GM21737 (cell line): ENCODE data around the gene KCNIP2.
A peak's percentile ranks its signal among the peaks of the same experiment; 100 is the strongest.

Experiments used
- ATAC-seq: cut with Tn5 transposase; IDR thresholded peaks from one replicate; pipeline ENCODE4 v1.9.1; 2021; ENCODE audit warnings: mild to moderate bottlenecking, moderate library complexity; ENCODE audit not compliant: unreplicated experiment

The KCNIP2 gene

DNA sequence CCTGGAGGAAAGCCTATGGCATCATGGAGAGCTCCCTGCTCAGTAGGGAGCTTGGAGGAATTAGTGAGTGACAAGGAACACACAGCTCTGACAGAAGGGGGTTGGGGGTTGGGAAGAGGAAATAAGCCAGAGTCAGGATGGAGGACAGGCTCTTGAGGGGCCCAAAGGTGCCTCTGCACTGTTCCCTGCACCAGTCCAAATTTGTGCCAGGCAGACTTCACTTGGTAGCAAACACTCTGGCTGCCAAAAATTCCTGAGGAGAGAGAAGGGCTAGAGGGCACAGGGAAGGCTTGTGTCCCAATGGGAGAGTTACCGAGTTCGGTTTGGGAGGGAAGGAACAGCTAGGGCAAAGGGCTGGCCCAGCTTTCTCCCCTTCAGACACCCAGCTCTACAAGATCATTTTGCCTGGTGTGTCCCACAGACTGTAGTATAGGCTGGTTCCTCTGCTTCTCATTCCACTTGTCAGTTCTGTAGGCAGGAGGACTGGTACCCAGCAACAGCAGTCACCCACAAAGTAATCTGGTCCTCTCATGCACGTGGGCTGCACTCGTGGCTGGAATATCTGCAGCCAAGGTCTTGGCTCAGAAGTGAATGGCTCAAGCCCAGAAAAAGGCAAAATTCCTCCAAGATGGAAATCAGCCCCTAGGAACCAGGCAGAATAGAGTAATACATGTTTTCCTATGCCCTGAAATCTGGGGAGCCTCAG is 8.0 kb upstream of the KCNIP2 start:
- ATAC-seq, result no peak

DNA sequence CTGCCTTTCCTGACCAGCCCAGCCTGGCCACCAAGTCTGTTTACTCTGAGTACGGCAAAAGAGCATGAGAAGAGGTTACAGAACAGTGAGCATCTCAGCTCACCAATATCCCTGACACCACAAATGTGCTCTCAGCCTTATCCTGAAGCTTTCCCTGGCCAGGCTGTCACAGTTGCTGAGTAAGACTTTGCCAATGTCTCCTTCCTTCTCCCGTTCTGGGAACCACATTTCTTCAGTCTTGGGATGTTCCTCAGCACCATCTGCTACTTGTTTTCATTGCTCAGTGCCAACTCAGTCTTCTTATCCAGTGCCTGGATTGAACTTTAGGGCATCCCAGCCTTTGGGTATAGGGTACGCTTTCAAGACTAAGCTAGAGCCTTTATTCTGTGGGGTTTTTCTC is 7.1 kb upstream of the KCNIP2 start:
- no peak for ATAC-seq

DNA sequence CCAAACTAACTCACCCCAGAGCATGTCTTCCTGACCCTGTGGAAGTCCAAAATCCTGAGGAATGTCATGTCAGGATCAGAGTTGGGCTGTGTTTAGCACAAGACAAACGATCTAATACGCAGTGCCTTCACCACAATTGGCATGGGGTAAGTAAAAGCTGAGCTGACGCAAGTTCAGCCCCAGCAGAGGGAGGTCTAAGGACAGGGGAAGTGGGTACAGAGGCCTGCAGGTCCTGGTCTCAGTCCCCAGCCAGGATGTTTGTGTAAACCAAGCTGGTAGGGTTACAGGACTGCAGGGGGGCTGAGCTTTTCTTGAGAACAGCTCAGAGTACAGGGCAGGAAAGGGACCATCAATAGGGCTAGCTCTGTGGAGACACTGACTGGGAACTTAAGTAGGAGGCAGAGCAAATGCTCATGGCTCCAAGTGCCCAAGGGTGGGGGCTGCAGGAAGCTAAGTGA is 5.3 kb upstream of the KCNIP2 start:
- no peak for ATAC-seq

DNA sequence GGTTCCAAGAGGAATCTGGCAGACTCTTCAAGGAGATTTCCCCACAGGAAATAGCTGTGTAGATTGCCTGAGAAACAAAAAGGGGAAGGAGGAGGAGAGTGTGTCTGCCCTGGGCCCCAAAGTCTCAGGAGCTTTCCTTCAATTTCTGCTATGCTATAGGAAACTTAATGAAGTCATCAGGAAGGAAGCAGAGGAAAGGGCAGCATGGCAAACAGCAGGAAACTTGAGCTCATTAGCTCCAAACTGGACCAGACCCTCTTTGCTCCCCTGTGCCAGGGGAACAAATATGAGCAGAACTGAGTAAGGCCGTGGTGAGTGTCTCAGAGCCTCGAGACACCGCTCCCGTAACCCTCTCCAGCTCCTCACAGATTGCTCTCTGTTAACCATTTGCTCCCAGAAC is 4.8 kb upstream of the KCNIP2 start:
- ATAC-seq, result no peak

DNA sequence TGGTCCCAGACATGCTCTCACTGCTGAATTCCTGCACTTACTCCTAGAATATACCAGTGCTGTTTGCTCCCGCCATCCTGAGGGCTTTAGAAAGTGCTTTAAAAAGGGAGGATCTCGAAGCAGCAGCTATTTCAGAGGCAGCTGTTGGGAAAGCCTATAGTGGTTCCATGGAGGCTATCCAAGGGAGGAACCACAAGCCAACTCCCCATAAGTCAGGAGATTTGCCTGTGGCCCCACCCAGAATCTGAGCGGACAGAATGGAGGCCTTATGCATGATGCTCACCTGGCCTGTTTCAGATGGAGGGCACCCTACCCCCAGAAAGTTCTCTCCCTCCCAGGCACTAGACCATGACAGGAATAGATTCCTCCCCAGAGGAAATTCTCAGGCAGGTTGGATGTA is 2.3 kb upstream of the KCNIP2 start:
- no peak for ATAC-seq

DNA sequence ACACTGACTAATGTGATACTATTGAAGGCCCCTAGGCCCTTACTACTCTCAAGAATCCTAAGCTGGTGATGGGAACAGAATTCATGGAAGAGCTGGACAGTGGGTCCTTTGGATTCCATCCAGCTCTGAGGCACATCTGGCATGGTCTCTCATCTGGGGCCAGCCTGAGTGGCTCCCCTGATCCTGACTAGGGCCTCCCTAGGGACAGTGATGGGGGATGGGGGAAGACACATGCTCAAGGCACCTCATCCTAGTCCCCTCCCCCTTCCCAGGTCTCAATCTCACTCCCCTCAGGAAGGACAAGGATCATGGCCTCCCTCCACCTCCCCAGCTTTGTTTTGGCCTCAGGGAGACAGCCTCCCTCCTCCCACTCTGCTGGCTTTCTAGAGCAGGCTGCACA is 1.8 kb downstream of the KCNIP2 start:
- ATAC-seq, result no peak

DNA sequence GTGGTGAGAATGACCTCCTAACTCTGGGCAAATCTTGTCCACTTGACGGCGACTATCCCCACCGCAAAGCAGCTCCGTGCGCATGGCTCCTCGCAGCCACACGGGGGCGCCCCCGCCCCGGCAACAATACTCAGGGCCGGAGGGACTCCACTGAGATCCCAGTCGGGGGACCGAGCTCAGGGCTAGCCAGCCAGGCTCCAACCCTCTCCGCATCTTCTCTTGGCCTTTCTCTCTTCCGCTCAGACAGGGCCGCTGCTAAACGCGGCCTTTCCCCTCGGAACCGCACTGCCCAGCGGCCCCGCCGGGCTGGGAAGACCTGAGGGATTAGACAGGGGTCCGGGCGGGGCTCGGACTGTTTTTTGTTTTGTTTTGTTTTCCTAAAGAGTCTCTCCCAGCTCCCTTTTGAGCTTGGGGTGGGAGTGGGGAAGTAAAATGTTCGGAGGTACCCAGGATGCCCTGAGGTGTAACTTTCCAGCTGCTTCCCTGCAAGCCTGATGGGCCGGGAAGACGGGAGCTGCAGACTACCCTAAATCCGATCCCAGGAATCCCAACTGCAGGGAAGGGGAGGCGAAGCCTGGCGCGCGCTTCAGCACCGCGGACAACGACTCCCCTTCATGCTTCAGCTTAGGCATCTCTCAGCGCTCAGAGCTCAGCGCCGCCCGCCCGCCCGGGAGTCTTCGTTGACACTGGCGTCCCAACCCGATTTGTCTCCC is 2.7 kb downstream of the KCNIP2 start:
- ATAC-seq, result peak; percentile 60

DNA sequence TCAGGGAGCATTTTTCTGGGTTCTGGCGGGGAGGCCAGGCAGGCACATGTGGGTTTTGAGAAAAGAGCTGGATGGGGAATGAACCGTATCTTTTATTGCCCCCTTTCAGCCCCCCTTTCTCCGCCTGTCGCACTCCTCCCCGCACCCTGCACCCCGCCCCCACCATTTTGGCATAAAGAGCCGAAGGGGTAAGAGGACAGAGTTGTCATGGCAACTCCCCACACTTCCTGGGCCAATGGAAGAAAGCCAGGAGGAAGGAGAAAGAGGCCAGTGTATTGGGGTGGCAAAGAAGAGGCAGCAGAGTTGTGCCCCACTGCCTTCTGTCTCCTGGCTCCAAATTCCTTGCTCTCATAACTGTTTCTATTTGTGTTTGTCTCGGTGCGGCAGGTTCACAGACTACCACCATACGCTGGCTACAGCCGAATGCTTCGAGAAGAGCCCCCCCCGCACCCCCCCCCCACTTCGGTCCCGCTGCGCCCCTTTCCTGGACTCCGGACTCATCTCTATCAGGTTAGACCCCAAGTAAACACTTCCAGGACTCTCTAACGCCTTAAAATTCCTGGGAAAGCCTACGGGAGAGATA is 3.4 kb downstream of the KCNIP2 start:
- no peak for ATAC-seq

DNA sequence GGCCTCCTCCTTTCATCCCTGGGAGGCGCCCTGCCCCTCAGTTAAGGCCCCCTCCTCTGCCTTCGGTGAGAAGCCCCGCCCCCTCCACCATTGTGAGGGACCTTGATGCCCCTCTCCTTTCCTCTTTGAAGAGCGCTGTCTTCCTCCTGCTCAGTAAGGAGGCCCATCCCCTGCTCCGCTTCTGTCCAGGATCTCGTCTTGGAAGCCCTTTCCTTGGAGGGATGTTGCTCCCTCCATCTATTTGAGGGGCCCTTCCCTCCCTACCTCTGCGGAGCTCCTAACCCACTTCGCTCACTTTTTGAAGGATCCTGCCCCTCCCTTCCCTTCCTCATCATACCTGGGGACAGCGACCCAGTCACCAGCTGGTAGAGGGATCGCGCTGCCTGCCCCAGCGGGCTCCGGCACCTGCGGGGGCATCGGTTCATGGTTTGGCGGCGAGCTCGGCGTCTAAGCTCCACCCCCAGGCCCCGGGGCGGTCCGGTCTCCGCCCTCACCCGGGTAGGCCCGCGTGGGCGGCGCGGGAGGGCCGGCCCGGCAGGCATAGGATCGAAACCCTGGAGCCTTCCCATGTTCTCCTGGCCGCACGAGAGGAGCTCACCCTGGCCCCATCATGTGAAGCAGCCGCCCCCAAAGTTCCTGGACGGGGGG is 4.1 kb downstream of the KCNIP2 start:
- ATAC-seq, result no peak

DNA sequence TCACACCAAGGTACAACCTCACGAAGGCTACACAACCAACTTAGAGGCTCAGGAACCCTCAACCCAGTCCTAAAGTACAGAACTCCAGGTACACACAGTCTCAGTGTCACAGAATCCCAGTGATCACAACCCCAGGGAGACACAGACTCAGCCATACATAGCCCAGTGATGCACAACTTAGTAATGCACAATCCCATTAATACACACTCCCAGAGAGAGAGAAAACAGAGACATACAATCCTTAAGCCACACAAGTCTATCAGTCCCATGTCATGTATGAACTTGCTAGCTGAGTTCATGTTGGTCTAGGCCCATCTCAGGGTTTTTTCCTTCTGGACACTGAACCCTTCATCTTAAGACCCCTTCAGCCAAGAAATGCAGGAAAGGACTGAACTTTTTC is 4.6 kb downstream of the KCNIP2 start:
- ATAC-seq, result no peak

DNA sequence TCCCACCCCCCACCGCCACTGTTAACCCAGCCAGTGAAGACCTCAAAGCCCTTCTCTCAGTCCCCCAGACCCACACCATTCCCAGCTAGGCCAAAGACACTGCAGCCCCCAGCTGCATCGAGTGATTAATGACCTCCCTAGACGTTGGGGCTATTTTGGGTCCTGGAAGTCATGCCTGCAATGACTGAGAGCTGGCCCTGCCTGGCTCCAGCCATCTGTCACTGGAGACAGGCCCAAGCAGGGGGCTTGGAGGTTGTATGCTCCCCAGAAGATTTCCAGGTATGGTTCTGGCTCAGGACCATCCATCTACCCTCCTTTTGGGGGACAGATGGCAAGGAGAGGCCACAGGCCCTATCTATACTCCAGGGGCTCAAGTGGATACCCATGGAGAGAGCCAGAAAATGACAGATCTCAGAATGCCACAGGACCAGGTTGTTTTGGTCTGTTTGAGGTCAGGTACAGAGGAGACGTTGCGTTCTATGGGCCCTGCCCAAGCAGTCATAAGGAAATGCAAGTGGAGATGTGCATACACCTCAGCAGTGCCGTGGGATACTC is 5.1 kb downstream of the KCNIP2 start:
- no peak for ATAC-seq

DNA sequence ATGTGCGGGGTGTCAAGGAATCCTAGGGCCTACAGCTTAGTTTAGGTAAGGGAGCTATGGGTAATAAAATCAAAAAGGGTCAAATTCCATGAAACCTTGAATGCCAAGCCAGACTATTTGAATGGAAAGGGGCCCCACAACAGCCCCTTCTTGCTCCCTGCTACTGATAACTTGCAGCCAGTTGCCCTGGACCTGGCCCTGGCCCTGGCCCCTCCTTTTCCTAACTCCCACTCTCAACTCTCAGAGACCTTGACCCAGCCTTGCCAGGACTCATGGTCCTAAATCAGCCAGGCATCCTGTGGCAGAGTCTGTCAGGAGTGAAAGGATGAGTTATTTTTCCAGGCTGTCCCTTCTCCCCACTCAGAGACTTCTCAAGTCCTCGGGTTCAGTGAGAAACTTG is 5.9 kb downstream of the KCNIP2 start:
- ATAC-seq, result no peak

DNA sequence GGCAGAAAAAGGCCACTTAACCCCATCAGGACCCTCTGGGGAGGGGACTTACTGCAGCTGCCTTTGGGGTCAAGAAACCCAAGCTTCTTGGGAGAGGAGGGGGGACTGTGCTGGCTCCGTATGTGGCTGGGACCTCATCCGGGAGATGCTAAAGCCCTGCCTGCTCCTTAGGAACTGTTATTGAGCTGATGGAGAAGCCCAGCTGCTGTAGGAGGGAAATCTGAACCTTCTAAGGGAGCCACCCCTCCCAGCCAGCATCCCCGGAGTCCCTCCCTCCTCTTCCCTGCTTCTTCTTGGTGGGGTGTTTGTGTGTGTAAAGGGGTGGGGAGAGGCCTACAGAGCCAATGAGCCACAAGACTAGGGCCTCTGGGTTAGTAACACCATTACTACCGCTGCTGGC is 8.2 kb downstream of the KCNIP2 start:
- ATAC-seq, result no peak

DNA sequence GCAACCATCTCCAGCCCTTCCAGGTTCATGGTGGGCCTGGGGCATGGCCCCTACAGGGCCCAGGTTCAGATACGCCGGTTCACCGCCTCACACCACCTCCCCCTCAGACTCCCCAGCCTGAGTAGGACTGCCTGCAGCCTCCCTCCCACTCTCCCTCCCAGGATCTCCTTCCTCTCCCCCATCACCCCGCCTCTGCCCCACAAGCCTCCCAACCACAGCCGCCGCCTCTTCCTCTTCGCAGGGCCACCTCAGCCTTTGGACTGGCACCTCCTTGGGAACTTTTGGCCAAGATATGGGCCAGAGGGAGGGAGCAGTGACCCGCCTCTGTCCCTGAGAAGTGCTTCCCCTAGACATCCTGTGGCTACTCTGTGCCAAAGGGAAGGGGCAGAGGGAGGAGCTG is 9.3 kb downstream of the KCNIP2 start:
- no peak for ATAC-seq

DNA sequence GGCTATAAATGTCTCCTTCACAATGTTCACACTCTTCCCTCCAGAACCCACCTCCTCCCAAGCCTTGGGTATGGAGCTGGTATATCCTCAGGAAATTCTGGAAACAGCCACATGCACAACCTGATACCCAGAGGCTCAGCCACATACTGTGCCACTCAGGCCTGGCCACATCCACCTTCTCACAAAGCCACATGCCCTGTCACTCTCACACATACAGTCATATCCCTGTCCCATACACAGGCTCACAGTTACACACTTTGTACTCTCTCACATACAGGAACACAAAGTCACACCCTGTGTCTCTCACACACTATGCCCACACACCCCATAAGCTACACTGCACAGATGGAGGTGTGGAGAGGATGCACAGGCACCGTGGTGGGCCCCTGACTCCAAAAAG is 10.1 kb downstream of the KCNIP2 start:
- no peak for ATAC-seq

DNA sequence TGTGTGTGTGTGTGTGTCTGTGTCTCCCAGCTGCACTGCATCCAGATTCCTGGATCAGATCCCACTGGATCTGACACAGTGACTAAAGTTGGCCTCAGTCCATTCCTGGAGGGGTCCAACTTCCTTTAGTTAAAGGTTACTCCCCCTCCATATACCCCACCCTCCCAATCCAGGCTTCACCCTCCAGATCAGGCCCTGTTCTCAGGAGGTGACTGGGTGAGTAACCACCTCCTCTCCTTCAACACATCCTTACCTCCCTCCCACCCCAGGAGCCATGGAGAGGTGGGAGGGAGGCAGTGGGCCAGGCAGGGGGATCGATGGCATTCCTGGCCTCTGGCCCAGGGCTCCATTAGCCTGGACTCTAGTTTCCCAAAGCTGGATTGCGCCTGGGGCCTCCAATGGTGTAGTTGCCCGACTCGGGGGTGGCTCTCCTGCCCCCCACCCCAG is 11.3 kb downstream of the KCNIP2 start:
- ATAC-seq, result no peak

DNA sequence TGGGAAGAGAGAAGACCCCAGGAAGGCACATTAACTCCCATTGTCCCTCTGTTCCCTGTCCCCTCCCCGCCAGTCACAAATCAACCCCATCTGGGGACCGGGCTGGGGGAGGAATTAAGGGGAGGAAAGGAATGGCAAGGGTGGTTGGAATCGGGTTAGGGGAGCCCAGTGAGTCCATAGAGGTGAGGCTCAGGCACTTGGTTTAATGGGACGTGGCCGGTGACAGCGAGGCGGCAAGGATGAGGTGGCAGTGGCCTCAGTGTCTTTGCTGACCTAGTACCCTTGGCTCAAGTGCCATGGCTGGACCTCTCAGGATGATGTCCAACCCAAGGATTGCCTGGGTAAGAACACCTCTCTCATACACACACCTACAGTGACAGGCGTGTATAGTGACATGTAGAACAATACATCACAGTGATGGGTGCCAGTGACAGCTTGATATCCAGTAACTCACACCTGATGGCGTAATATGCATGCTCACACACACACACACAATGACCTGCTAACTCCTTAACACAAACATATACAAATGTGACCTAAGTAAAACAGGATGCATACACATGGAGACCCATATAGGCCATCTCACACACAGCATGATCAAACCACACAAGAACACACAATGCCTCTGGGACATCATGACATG is 12.3 kb downstream of the KCNIP2 start:
- no peak for ATAC-seq

DNA sequence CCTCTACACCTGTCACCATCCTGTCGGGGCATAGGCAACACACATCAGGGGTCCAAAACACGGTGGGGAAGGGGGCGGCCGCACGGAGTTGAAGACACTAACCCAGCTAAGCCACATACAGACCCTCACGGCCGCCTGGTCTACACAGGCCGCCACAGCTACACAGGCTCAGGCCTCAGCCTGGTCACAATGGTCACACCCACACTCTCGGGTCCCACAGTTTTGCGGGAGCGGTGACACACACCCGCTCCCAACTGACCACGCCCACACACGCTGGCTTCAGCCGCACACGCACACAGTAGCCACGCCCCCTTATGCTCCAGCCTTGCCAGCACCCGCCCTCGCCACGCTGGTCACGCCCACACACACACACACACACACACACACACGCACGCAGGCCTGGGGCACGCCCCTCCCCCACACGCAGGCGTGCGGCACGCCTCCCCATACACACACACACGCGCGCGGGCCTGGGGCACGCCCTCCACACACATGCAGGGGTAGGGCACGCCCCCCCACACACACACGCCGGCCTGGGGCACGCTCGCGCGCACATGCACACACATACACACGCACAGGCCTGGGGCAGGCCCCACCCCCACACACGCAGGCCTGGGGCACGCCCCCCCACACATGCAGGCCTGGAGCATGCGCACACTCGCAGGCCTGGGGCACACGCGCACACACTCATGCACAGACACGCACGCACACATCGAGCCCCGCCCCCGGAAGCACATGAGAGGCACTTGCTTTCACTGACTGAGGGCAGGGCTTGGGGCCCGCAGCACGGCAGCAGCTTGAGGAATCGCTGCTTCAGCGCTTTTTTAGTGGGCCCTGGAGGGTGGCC is 13.1 kb downstream of the KCNIP2 start:
- ATAC-seq, result peak; percentile 56

DNA sequence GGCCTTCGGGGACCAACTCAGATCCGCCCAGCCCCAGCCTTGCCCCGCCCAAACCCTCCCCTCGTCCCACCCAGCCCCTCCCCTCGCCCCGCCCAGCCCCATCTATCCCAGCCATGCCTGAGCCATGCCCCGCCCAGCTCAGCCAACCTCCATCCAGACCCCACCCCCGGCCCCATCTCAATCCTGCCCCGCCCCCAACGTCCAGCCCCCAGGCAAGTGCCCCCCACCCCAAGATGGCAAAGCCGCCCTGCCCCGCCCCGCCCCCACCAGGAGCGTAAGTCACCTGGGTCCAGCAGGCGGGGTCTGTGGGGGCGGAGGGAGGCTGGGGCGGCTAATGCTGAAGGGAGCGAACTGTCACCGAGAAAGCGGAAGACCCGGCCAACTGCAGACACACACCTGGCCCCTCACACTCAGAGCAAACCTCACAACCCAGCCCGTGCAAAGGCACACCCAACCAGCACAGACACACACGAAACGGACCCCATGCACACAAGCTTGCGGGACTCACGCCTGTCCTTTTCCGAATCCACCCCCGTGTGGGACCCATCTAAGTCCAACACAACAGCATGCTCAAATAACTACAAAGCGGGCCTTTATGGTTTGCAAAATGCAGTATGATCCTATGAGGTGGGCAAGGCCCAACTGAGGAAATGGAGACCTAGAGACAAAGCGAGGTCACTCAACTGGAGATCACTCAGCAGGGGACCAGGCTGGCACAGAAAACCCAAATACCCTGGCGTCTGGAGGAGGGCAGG is 13.9 kb downstream of the KCNIP2 start:
- ATAC-seq, result peak; percentile 25
